GM18873 (cell line): ENCODE data around the gene EEF2K.

ENCODE experiments used
- ATAC-seq: cut with Tn5 transposase; IDR thresholded peaks from one replicate; pipeline ENCODE4 v1.9.1; 2021; ENCODE audit warnings: mild to moderate bottlenecking, moderate library complexity, moderate number of reproducible peaks; ENCODE audit not compliant: unreplicated experiment, low FRiP score

Gene EEF2K

GRCh38 chr16:22326771-22327445, 120.8 kb downstream of the EEF2K start:
- ATAC-seq = no peak

GRCh38 chr16:22327446-22327775, 121.3 kb downstream of the EEF2K start:
- no peak for ATAC-seq

- ATAC-seq = no peak
Observed at GRCh38 chr16:22328081-22328725, 122.1 kb downstream of the EEF2K start.

GRCh38 chr16:22329199-22329695, 123.2 kb downstream of the EEF2K start:
- ATAC-seq = no peak

GRCh38 chr16:22330326-22330725, 124.2 kb downstream of the EEF2K start:
- no peak for ATAC-seq

GRCh38 chr16:22333457-22333994, 127.4 kb downstream of the EEF2K start:
- ATAC-seq = no peak

- ATAC-seq = no peak
Observed at GRCh38 chr16:22335668-22336246, 129.7 kb downstream of the EEF2K start.

GRCh38 chr16:22336581-22336980, 130.5 kb downstream of the EEF2K start:
- no peak for ATAC-seq

- ATAC-seq = no peak
Observed at GRCh38 chr16:22337045-22337444, 131.0 kb downstream of the EEF2K start.

GRCh38 chr16:22337849-22338635, 132.0 kb downstream of the EEF2K start:
- ATAC-seq = no peak
